Measurements from ENCODE around the gene ACO1.

The ACO1 gene

DNA sequence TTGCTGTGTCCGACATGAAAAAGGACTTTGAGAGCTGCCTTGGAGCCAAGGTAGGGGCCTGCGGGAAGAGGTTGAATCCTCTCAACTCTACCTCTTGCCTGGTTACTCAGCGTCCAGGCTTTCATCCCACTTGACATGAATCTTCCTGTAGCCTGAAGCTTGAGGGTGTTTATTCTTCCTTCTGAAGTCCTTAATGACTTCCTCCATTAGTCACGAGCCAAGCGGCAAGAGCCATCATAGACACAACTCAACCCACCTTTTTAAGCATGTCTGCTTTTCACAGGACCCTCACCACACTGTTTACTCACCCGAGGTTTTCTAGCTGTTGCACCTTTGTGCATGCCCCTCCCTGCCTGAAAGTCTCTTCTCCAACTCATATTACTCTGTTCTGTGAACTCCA, 40.2 kb downstream of the ACO1 start:
- no peak for DNase-seq

DNA sequence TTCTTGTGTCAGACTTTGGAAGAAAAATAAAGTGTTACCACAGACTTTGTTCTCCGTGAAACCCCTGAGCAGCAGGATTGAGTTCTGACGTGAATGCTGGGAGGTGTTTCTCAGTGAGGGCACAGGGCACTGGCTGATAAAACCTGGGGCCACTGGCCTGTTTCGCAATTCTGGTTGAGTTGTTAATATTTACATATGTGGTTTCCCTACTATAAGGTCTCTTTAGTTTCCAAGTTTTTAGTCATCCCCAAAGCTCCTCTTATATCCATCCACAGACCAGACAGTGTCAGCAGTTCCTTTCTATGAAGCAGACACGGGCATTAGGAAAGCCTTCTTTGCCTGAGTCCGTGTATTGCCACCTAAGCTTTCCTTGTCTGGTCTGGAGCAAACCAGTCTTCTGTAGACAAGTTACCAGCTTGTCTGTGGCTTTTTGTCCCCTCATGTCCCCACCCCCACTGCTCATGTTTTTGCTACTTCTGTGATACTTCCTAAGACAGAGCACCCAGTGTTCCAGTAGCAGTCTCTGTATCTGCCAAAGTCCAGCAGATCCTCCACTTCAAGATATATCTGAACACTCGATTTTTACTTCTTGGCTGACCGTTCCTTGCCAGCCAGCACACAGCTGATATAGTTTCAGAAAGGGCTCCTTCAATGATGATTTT, 42.0 kb downstream of the ACO1 start:
- no peak for DNase-seq

DNA sequence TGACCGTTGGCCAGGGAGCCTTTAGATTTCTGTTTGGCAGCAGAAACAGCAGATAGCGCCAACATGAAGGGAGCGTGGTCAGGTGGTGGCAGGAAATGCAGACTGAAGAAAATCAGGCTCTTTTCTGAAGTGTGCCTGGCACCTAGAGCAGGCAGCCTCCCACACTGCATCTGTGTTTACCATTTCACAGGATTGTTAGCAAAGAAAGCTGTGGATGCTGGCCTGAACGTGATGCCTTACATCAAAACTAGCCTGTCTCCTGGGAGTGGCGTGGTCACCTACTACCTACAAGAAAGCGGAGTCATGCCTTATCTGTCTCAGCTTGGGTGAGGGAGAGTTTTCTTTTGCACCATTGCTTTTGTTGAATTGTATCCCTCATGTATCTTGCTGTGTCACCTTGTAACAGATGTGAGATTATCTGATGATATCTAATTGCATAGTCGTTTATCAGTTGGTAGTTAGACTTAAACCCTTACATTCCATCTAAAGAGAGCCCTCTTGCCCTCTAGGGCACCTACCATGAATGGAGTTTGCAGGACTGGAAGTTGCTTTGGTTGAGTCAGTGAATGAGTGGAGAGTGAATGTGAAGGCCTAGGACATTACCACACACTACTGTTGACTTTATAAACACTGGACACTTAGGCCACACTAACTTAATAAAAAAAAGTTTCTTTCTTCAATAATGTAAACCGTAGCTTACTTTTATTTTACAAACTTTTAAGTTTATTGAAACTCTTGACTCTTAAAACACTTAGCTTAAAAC, 42.8 kb downstream of the ACO1 start:
- DNase-seq: no peak

DNA sequence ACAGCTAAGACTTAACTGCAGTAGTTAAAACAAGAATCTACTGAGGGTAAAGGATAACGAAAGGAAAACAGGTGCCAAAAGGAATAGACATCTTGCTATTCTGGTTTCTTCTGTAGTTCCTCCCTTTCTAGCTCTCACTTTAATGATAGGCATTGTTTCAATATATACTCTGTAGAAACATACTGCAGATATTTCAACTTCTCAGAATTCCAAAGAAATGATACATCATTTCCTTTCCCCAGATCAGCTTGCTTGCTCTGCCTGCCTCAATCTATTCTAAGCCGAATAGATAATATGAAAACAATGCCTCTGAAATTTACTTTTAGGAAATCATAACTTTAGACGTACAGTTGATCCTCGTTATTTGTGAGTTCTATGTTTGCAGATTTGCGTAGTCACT, 46.3 kb downstream of the ACO1 start:
- no peak for DNase-seq

- no peak for DNase-seq
Measured at GRCh38 chr9:32431196-32431595, 46.8 kb downstream of the ACO1 start.

GRCh38 chr9:32431940-32432555, 47.6 kb downstream of the ACO1 start:
- peak; percentile 30 for DNase-seq

DNA sequence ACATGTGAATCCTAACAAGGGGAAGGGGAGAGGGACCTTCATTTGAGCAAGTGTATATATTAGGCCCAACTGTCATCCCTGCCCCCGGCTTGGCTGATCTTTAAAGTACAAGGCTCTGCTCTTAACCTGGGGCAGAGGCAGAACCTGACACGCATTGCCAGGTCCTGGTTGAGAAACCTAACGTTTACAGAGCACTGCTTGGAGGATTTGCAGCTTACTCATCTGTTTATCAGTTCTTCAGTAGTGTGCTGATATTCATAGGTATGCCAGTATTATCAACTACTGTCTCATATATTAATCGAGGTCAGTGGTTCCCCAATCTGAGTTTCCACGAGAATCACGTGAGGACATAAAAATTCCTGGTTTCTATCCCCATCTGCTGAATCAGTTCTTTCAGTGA, 50.4 kb downstream of the ACO1 start:
- DNase-seq: no peak

- no peak for DNase-seq
Measured at GRCh38 chr9:32441678-32442077, 57.2 kb downstream of the ACO1 start.

GRCh38 chr9:32442433-32442832, 58.0 kb downstream of the ACO1 start:
- DNase-seq: no peak

GRCh38 chr9:32449969-32450368, 65.5 kb downstream of the ACO1 start:
- no peak for DNase-seq

- DNase-seq: no peak
Measured at GRCh38 chr9:32454280-32454679, 69.8 kb downstream of the ACO1 start.

- no peak for DNase-seq
Measured at GRCh38 chr9:32455738-32456137, 71.3 kb downstream of the ACO1 start.

DNA sequence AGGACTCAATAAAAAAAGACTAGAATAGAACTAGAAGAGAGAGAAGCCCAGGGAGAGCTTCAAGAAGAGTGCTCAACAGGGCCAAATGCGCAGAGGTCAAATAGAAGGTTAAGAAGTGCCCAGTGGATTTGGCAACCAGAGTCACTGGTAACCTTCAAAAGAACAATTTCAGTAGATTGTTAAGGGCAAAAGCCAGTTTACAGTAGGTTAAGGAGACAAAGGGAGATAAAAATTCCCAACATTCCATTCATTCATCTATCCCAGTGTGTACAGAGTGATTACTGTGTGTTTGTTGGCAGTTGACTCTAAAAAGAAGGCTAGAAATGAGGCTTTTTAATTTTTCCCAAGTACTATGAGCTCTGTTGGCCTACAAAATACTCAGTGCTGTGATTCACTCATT, 72.1 kb downstream of the ACO1 start:
- no peak for DNase-seq

GRCh38 chr9:32463500-32464293, 79.3 kb downstream of the ACO1 start:
- no peak for DNase-seq

- no peak for DNase-seq
Measured at GRCh38 chr9:32468740-32469139, 84.3 kb downstream of the ACO1 start.

DNA sequence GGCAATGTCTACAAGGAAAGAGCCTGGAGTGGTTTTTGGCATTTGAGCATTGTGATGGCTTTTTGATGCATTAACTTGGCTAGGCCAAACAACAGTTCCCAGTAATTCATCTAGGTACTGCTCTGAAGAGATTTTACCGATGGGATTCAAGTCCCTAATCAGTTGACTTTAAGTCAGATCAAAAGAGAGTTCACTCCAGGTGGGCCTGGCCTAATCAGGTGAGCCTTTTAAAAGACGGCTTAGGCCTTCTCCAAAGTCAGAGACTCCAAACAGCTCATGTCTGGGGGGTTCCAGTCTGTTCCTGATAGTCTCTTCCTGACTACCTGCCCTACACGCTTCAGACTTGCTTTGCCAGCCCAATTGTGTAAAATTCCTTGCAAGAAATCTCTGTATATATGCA, 87.9 kb downstream of the ACO1 start:
- no peak for DNase-seq

- no peak for DNase-seq
Measured at GRCh38 chr9:32483343-32483742, 98.9 kb downstream of the ACO1 start.

DNA sequence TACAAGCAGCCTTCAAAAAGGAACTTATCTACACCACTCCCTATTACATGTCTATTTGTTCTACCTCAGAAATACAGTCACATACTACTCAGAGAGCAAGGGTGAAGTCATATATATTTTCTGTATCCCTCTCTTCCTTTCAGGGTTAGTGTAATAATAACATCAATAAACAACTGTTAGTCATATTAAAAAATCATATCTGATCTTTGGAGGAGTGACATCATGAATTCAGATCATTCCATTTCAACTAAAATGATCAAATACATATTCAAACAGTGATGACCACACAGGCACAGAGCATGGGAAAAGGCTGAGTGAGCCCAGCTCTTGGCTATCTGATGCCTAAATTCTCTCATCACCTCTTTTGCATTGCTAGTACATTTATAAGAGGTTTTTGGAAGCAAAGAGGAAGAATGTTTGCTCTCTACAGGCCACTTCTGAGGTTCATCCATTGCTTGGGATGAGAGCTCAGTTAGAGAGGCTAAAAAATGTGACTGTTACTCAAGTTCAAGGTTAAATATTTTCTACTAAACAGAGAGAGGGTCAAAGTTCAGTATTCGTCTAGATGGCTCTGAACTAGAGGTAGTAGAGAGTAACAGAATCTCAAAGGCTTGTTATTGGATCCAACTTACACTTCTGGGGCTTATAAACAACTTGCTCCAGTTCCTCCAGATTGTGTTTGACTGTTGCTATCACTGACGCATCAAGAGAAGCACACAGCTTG, 102.6 kb downstream of the ACO1 start:
- DNase-seq: no peak

DNA sequence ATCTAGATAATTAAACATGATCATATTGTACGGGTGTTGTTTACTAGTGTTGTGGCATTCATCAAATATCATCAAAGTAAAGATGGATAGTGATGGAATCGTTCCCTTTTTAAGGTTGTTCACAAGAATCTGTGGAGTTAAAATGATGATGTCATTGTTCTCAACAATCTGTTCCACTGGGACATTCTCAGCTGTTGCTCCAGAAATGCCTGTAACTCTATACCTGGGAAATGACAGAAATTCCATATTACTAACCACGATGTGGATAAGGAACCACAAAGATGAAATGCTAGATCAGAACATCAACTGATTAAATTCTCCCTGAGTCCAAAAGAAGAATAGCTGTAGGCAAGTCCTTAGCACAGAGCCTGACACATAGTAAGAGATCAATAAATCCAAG, 103.5 kb downstream of the ACO1 start:
- DNase-seq: no peak

- no peak for DNase-seq
Measured at GRCh38 chr9:32490601-32491000, 106.2 kb downstream of the ACO1 start.

DNA sequence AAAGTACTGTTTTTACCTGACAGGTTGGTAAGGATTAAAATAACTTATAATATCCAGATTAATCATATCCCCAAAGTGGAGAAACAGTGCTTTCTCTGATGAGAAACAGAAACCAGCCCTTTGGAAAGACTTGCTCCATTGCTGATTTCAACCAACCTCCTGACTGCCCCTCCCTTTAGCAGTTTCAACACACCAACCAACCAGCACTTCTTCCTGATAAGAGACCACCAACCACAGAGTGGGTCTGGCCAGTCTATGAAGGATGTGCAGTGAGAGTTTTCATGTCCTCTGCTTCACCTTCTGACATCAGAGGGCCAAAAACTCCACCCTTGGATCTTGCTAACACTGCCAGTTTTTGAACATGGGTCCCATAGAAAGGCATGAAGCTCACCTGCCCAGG, 113.5 kb downstream of the ACO1 start:
- DNase-seq: no peak

DNA sequence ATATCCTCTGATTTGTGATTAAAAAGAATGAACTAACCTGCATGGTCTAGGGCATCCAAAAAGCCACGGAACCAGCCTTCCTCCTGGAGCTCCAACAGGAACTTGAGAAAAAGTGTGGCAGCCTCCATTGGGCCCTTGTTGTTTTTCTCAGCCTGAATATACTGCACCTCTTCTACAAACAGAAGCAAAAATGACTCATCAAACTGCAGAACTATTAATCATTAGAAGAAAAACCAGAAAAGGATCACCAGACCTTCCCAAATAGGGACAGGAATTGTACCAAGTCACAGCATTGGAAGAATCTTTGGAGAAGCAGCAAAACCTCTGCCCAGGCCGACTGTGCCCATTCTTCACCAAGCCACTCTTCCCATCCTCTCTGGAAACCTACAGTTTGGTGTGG, 116.3 kb downstream of the ACO1 start:
- DNase-seq: no peak

- no peak for DNase-seq
Measured at GRCh38 chr9:32501868-32502267, 117.4 kb downstream of the ACO1 start.
